HG03095 (cell line): ENCODE results near the gene FBXL19.
"Not testable (repeated sequence)": the region's sequence is repeated elsewhere in the genome, so short reads cannot be mapped to it uniquely, and the experiment has no call there.

Experiments used
- ATAC-seq: cut with Tn5 transposase; IDR thresholded peaks from one replicate; pipeline ENCODE4 v1.9.1; 2021; ENCODE audit warnings: moderate library complexity; ENCODE audit not compliant: unreplicated experiment

Gene FBXL19

DNA sequence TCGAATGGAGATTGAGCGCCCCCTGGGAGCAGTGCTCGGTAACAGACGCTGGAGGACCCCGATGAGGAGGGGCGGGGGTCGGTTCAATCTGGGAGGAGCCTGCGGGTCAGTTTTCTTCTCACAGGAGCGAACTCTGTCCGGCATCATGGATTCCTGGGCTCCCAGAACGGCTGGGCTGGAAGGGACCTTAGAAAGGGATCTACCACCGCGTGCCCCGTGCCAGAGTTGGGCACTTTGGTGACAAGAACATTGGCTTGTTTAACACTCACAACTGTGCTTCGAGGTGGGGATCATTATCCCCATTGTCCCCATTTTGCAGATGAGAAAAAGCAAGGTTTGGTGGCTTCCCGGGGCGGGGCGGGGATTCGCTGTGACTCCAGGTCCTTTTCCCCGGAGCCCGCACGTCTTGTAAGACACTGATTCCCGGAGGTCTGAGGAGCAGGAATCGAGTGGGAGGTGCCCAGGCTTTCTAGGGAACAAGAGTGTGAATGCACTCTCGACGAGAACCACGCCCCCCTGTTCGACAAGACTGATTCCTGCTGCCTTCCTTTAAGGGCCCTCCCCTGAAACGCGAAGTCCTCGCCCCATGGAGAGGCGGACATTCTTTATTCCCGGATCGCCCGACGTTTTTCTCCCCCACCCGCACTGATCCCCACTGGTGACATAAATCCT is 1.5 kb upstream of the FBXL19 start:
- ATAC-seq = peak; percentile 2

DNA sequence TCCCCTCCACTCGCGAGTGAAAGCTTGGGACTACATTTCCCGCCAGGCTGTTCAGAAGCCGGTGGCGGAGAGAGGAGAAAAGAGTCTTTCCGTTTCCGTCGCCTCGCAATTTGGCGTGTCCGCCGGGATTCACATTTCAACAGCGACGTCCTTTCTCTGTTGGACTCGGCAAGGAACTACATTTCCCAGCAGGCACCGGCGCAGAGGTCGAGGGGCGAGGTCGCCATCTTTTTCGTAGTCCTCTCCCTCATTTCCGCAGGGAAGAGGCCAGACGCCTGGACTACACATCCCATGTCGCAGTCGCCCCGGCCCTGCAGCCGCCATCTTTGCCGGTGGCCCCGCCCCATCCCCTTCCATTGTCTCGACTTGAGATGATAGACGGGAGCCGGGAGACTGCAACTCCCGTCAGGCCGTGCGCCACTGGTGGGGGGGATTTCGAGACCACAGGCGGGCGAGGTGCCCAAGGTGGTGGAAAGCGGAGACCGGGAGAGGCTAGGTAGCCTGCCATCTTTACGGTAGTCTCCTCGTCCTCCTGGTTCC is 882 bp upstream of the FBXL19 start:
- ATAC-seq = peak; percentile 59

DNA sequence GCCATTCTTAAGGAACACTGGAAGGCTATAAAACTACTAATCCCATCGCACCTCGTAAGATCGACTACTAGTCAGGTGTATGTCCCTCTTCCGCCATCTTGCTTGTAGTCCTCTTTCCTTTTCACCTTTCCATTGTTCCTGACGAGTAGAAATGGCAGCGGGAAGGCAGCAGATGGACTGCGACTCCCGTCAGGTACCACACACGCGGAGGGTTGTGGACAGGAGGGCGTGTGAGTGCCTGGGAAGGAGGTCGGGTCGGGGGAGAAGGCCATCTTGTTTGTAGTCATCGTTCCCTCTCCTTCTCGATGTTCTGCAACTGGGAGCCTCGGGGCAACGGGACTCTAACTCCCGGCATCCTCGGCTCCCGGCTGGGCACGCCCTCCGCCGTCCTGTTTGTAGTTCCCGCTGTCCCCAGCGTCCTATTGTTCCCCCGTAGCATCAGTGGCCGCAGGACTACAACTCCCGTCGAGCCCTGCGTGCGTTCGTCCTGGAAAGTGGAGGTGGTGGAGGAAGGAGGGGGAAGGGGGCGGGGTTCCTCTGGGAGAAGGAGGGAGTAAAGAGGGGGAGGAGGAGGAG is 324 bp upstream of the FBXL19 start:
- peak; percentile 63 for ATAC-seq

DNA sequence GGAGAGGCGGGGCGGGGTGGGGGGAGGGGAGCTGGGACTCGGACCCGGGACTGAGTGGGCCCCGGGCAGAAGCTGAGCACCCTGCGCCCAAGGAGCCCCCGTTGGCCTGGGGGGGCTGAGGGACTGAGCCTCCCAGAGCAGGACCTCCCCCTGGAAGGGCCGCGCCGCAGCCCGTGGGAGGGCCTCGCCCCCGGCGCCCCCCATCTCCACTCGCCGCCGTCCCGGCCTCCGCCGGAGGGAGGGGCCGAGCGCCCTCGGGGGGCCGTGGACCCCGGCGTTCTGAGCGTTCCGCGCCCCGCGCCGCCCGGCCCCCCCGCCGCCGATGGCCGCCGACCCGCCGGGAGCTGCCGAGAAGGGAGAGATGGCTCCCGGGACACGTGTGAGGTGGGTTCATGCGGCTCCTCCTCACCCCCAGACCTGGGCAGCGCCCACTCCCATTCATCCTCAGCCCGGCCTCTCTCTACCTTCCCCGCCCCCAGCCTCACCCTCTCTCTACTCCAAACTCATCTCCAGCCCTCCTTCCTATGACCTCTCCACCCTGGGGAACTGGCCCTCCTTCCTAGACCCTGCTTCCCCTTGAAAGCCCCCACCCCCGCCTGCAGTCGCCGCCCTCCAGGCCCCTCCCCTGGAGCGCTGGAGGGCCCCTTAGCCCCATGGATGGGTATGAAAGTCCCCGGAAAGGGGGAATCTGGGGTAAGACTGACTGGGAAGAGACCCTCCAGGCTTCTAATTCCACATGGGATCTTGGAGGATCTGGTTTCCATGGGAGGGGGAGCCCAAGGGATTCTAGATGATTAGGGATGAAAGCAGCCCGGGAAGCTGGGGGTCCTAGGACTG is 922 bp downstream of the FBXL19 start:
- ATAC-seq = no peak

- ATAC-seq = no peak
Observed at GRCh38 chr16:30924913-30925631, 1.7 kb downstream of the FBXL19 start.

DNA sequence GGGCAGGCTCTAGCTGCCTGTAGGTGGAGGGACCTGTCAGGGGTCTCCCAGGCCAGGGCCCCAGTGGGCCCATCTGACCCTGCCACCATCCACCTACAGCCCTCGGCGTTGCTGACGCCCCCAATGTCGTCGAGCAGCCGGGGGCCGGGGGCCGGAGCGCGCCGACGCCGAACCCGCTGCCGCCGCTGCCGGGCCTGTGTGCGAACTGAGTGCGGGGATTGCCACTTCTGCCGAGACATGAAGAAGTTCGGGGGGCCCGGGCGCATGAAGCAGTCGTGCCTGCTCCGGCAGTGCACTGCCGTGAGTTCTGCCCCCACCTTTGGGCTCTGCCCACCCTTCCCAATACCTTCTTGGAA is 2.2 kb downstream of the FBXL19 start:
- no peak for ATAC-seq

DNA sequence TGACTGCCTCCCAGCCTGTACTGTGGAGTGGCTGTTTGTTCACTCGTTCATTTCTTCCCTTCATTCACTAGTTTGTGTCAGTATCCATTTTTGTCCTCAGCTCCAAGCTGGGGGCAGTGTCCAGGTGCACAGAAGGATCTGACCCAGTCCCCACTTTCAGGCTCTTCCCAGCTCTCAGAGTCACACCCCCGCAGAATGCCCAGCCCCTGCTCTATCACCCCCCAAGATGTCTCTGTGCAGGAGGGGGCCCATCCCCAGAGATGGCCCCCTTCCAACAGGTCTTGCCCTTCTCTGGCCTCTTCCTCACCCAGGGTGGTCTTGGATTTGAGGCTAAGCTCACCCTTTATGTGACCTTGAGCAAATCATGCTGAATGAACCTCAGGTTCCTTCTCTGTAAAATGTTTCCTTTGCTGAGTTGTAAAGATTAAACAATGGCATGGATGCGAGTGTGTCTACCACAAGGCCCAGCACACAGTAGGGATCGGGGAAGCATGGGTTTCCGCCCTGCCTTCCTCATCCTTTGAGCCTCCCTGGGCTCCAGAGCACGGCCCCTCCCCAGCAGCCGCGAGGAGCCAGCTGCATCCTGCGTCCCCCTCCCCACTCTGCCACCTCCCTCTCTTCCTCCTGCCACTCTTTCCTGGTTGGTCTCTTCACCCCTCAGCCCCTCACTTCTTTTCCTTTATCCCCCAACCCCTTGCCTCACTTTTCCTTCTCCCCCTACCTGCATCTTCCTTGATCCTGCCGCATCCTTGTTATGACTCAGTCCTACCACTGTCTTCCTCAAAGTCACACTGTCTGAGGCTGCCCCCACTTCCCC is 2.8 kb downstream of the FBXL19 start:
- no peak for ATAC-seq

DNA sequence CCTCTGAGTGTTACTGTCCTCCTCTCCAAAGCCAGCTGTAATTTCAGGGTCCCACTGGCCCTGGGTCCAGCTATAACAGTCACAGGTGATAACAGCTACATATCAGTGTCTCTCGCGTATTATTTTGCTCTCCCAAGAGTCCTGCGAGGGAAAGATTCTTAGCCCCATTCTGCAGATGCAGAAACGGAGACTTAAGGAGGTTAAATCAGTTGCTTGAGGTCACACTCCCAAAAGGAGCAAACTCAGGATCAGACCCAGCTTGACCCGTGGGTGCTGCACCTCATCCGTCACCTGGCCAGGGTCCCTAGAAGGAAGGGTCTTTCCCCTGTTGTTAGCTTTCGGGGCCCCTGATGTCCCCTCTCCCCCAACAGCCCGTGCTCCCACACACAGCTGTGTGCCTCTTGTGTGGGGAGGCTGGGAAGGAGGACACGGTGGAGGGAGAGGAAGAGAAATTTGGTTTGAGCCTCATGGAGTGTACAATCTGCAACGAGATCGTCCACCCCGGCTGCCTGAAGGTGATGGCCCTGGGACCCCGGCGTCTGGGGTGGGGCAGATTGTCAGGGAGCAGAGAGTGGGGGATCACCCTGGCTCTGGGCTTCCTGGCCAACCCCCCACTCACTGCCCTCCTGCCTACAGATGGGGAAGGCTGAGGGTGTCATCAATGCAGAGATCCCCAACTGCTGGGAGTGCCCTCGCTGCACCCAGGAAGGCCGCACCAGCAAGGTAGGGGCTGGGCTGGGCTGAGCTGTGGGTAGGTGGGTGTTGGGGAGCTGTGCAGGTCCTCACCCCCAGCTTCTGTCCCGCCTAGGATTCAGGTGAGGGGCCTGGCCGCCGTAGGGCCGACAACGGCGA is 3.8 kb downstream of the FBXL19 start:
- no peak for ATAC-seq

DNA sequence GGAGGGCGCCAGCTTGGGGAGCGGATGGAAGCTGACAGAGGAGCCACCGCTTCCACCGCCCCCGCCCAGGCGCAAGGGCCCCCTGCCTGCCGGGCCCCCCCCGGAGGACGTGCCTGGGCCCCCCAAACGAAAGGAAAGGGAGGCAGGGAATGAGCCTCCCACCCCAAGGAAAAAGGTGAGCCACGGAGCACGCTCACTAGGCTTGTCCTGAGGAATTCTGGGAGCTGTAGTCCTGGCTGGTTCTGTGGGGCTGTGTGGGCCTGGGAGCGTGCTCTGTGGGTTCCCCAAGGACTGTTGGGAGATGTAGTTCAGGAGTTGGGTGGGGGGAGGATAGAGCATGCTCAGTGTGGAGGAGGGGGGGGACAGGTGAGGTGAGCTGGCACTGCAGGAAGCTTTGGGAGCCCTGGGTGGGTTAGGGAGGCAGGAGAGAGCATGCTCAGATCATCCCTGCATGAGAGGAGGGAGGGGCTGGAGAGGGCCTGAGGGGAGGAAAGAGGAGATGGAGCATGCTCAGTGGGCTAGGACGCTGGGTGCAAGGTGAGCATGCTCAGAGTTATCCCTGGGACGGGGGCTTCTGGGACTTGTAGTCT is 4.5 kb downstream of the FBXL19 start:
- no peak for ATAC-seq

GRCh38 chr16:30928390-30928789 is 5.0 kb downstream of the FBXL19 start:
- no peak for ATAC-seq

DNA sequence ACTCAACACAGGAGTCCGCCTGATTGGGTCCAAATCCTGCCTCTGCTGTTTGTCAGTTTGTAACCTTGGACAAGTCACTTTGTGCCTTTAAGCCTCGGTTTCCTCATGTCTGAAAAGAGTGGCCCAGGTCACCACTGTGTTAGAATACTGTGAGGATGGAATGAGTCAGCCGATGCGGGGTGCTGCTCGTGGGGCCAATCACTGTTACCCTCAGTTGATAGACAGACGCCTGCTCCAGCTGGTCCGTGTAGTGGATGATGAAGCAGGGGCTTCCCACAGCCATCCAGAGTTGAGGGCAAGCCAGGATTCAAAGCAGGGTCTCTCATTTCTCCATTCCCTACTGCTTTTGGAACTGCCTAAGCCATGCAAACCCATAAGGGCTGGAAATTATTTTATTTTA is 5.8 kb downstream of the FBXL19 start:
- ATAC-seq = no peak

GRCh38 chr16:30930160-30930571 is 6.8 kb downstream of the FBXL19 start:
- ATAC-seq = no peak

DNA sequence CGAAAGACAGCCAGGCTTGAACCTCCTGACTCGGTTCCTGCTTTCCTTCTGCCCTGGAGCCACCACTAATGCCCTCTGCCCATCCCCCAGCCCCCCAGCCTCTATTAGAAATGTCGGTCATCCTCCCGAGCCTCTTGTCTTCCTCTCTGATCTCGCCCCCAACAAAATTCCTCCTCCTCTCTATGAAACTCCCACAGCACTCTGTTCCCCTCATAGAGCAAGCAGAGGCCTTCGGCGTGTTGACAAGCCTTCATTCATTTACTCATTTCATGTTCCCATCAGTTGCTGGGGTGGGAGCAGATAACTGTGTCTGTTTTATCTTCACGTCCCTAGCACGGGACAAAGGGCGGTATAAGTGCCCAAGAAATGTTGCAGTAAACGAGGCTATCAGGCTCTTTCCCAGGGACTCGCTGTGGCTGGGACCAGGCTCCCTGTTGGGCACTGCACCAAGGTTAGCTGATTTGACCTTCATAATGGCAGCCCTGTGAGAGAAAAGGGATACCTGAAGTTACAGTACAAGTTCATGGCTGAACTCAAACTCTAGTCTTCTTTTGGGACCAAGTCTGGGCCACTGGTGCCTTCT is 7.8 kb downstream of the FBXL19 start:
- no peak for ATAC-seq

DNA sequence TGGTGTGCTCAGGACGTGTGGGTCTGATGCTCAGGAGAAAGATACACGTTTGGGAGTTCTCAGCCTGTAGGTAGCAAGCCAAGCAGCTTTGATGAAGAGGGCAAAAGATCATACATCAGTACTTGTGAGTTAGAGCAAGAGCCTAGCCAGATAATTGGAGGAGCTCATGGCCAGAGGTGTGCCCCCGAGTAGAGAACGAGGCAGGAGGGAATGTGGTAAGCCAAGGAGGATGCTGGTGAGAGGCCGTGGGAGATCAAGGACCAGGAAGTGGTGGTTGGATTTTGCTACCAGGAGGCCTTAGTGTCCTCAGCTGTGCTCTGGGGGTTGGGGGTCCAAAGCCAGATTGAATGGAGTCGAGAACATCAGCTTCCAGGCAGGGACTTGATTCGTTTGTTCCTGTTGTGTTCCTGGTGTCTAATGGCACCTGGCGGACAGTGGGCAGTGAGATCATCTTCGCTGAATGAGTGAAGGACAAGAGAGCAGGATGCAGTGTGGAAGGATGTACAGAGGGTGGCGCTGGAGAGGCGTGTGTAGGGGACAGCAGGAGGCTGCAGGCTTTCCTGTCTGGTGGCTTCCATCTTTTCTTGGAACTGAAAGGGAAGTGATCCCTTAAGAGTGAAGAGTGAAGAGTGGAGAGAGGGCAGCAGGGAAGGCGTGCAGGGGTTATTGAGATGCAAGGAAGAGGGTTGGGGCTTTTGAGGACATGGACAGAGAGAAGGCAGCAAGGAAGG is 11.6 kb downstream of the FBXL19 start:
- no peak for ATAC-seq

DNA sequence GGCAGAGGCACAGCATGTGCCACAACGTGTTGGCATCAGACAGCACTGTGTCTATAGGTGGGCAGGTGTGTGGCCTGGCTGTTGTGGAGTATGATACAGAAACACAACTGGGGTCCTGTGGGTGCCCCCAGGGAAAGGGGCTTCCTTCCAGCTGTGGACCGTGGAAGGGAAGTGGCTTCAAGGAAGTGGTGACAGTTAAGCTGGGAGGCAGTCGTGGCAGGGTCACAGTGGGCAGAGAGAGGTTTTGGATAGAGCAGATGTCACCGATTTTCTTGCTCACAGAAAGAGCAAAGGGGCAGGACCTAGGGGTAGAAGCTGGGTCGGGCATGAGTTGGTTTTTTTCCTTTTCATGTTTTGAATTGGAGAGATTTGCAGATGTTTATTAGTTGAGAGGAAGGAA is 14.3 kb downstream of the FBXL19 start:
- no peak for ATAC-seq

DNA sequence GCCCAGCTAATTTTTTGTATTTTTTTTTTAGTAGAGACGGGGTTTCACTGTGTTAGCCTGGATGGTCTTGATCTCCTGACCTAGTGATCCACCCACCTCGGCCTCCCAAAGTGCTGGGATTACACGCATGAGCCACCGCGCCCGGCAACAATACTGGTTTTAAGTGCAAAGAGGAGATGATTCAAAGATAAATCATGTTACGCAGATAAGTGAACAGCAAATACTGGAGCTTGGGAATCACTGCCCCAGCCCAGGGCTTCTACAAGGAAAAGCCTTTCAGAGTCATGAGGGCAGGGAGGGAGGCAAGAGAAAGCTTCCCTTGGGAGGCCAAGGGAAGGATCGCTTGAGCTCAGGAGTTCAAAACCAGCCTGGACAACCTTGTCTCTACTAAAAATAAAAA is 16.2 kb downstream of the FBXL19 start:
- ATAC-seq = not testable (repeated sequence)

DNA sequence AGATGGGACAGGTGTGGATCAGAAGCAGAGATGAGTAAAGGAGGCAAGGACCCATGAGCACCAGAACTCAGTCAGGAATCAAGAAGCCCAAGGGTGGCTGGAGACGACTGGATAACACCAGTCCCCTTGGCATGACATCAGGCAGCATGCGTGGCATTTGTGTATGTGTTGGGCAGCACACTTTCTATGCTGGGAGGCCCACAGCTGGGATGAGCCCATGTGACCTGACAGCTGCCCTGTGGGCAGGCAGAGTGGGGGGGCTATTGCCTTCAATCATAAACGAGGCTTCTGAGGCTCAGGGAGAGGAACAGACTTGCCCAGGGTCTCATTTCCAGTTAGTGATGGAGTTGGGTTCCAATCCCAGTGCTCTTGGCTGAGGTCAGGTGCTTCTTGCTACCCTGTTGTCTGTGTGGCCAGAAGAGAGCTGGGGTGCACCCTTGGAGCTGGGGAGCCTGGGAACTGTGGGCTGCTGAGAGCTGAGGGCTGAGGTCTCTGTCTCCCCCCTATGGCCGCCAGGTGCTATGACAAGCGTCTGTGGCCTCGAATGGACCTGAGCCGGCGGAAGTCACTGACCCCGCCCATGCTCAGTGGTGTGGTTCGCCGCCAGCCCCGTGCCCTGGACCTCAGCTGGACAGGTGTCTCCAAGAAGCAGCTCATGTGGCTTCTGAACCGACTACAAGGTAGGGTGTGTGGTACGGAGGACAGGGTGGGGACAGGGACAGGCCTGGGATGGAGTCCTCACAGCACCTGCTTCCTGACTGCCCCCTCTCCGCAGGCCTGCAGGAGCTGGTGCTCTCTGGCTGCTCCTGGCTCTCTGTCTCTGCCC is 18.4 kb downstream of the FBXL19 start:
- ATAC-seq = peak; percentile 72
